OCI-LY3 (cell line): ENCODE results near the gene CRB1.

Experiments
- H2AFZ ChIP-seq: fragments of 200-600, 300-600 bp; shearing (Covaris generic); 2 replicates; pipeline ENCODE4 v1.6.0; 2014; ENCODE audit warnings: antibody characterized with exemption, low read depth, low read length
- H3K27ac ChIP-seq: fragments of 200-600, 300-600 bp; sonication (generic); 2 replicates; pipeline ENCODE4 v1.5.1; 2014; ENCODE audit warnings: mild to moderate bottlenecking, low read length, moderate library complexity, mixed read lengths
- H3K27me3 ChIP-seq: fragments of 200-600, 300-600 bp; sonication (generic); 2 replicates; pipeline ENCODE4 v1.6.1; 2014; ENCODE audit warnings: low read depth, low read length, mixed read lengths
- H3K36me3 ChIP-seq: fragments of 200-600, 300-600 bp; sonication (generic); replicated peaks from 2 replicates; pipeline ENCODE3; 2014; ENCODE audit warnings: low read depth, low read length, mixed read lengths
- H3K4me1 ChIP-seq: fragments of 300-600, 200-600 bp; sonication (generic); 2 replicates; pipeline ENCODE4 v1.6.1; 2014; ENCODE audit warnings: low read length, mixed read lengths
- H3K4me2 ChIP-seq: fragments of 200-600, 300-600 bp; sonication (generic); 2 replicates; pipeline ENCODE4 v1.6.1; 2014; ENCODE audit warnings: low read length, mixed read lengths
- H3K4me3 ChIP-seq: fragments of 300-600, 200-600 bp; sonication (generic); 2 replicates; pipeline ENCODE4 v1.5.1; 2014; ENCODE audit warnings: antibody characterized with exemption, mild to moderate bottlenecking, low read length, moderate library complexity
- H3K79me2 ChIP-seq: fragments of 300-600, 200-600 bp; shearing (Covaris generic); 2 replicates; pipeline ENCODE4 v1.6.1; 2014; ENCODE audit warnings: mild to moderate bottlenecking, low read length, mixed read lengths
- H3K9ac ChIP-seq: fragments of 300-600, 200-600 bp; shearing (Covaris generic); 2 replicates; pipeline ENCODE4 v1.6.0; 2014; ENCODE audit warnings: mild to moderate bottlenecking, low read length, moderate library complexity
- H3K9me3 ChIP-seq: fragments of 200-600, 300-600 bp; shearing (Covaris generic); 2 replicates; pipeline ENCODE4 v1.6.1; 2014; ENCODE audit warnings: low read length, mixed read lengths; ENCODE audit not compliant: insufficient read depth
- H4K20me1 ChIP-seq: fragments of 200-600, 300-600 bp; sonication (generic); 2 replicates; pipeline ENCODE4 v1.6.1; 2016; ENCODE audit warnings: low read length, mixed read lengths; ENCODE audit not compliant: insufficient read depth
- CTCF ChIP-seq: fragments of 200-600, 300-600 bp; sonication (generic); IDR thresholded peaks from 2 replicates; pipeline ENCODE4 v1.5.1; 2014; ENCODE audit warnings: antibody characterized with exemption, low read length, low read depth
- EZH2phosphoT487 ChIP-seq: fragments of 200-600 bp; shearing (Covaris generic); IDR thresholded peaks from 2 replicates; pipeline ENCODE4 v1.6.1; 2018; ENCODE audit warnings: antibody characterized with exemption, mixed run types, low read depth

CRB1 gene

DNA sequence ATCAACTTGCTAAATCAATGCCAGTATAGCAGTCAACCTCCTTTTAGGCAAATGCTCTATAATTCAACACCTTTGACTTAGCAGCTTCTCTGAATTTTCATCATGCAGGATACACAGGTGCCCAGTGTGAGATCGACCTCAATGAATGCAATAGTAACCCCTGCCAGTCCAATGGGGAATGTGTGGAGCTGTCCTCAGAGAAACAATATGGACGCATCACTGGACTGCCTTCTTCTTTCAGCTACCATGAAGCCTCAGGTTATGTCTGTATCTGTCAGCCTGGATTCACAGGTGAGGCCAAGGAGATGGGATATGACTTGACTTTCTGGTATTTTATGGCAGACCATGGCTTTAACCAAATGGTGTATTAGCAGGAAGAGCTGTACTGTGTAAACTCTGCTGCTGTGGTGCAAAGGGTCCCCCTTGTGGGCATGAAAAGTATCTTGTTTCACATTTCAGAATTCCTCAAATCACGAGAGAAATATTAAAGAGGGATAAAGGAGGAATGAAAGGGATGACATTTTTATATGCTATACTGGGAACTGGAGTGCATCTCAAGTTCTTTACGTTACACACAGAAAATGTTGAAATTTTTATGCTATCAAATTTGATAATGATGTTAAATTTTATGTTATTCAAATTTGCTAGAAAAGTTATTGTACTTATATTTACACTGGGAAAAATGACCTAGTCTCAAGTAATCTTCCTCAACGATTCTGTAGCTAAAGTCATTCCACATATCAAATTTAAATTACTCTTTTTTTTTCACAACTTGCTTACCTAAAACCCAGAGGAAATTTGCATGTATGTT is 88.9 kb downstream of the CRB1 start:
- no peaks in the 10 kb centered on the region for H3K9me3 ChIP-seq
- no peak overlapping the region for H3K4me3 ChIP-seq
- H2AFZ ChIP-seq: peak overlapping the region; percentile 56; the same call in 1 of the 2 replicates
- no peak overlapping the region for H3K9ac ChIP-seq
- H3K36me3 ChIP-seq: no peaks in the 10 kb centered on the region
- H3K79me2 ChIP-seq: no peaks in the 10 kb centered on the region
- H3K27me3 ChIP-seq: peaks cover 31% of the 10 kb centered on the region
- H4K20me1 ChIP-seq: no peaks in the 10 kb centered on the region
- no peak overlapping the region for H3K27ac ChIP-seq
- TF ChIP-seq CTCF: peak; percentile 93
- TF ChIP-seq EZH2phosphoT487: no peak
- peaks cover 7% of the 10 kb centered on the region; the same call in 1 of the 2 replicates for H3K4me1 ChIP-seq
- H3K4me2 ChIP-seq: peak overlapping the region; percentile 11

DNA sequence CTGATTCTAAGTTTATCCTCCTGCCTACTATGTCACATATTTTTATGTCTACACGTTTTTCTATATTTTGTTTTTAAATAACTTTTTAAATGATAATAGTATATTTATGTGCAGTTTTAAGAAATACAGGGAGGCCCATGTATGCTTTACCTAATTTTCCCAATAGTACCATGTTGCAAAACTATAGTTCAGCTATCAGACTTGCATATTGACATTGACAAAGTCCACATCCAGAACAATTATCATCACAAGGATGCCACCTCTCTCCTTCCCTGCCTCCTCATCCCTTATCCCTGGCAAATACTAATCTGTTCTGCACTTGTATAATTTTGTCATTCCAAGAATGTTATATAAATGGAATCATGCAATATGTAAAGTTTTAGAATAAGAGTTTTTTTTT is 90.9 kb downstream of the CRB1 start:
- H3K4me2 ChIP-seq: no peak overlapping the region
- no peaks in the 10 kb centered on the region for H3K9me3 ChIP-seq
- TF ChIP-seq EZH2phosphoT487: no peak
- TF ChIP-seq CTCF: no peak
- no peak overlapping the region for H3K9ac ChIP-seq
- H3K36me3 ChIP-seq: no peaks in the 10 kb centered on the region
- peaks cover 19% of the 10 kb centered on the region for H3K4me1 ChIP-seq
- H3K27me3 ChIP-seq: peaks cover 47% of the 10 kb centered on the region
- H3K27ac ChIP-seq: no peak overlapping the region
- H2AFZ ChIP-seq: no peak overlapping the region
- no peaks in the 10 kb centered on the region for H4K20me1 ChIP-seq
- no peaks in the 10 kb centered on the region for H3K79me2 ChIP-seq
- no peak overlapping the region for H3K4me3 ChIP-seq

- no peaks in the 10 kb centered on the region for H4K20me1 ChIP-seq
- no peak overlapping the region for H3K4me3 ChIP-seq
- TF ChIP-seq EZH2phosphoT487 (no peak), CTCF (no peak)
- no peak overlapping the region for H2AFZ ChIP-seq
- H3K27ac ChIP-seq: no peak overlapping the region
- no peak overlapping the region for H3K4me2 ChIP-seq
- H3K79me2 ChIP-seq: no peaks in the 10 kb centered on the region
- no peak overlapping the region for H3K9ac ChIP-seq
- H3K36me3 ChIP-seq: no peaks in the 10 kb centered on the region
- peaks cover 58% of the 10 kb centered on the region for H3K27me3 ChIP-seq
- peaks cover 23% of the 10 kb centered on the region for H3K4me1 ChIP-seq
- H3K9me3 ChIP-seq: no peaks in the 10 kb centered on the region
Measured at GRCh38 chr1:197360068-197360467, 92.0 kb downstream of the CRB1 start.

DNA sequence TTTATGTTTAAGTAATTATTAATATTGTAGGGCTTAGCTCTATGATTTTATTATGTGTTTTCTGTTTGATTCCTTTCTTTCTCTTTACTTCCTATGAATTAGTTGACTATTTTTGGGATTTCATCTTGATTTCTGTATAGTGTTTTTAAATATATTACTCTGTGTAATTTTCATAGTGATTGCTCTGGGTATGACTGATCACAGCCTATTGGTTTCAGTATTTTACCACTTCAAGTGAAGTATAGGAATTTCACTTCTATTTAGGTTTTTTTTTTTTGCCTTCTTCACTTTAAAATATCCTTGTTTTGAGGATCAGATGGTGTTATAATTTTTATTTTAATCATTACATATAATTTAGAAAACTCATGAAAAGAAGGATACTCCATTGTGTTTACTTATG is 94.8 kb downstream of the CRB1 start:
- Histone ChIP-seq H3K27me3 (peaks cover 72% of the 10 kb centered on the region), H2AFZ (no peak overlapping the region)

More for the DNA sequence above, 94.8 kb downstream of the CRB1 start:
- no peaks in the 10 kb centered on the region for H3K79me2 ChIP-seq
- H3K4me1 ChIP-seq: peaks cover 20% of the 10 kb centered on the region
- no peaks in the 10 kb centered on the region for H3K9me3 ChIP-seq
- no peak overlapping the region for H3K9ac ChIP-seq
- H3K4me3 ChIP-seq: no peak overlapping the region
- H3K4me2 ChIP-seq: no peak overlapping the region
- no peaks in the 10 kb centered on the region for H3K36me3 ChIP-seq
- H4K20me1 ChIP-seq: no peaks in the 10 kb centered on the region
- H3K27ac ChIP-seq: no peak overlapping the region
- TF ChIP-seq CTCF (no peak), EZH2phosphoT487 (no peak)
